ENCODE results near the gene FLRT1. TPM values are rescaled to one million over a fixed set of nuclear protein-coding genes. Genes with fewer than 3 reads are reported as not detected.

The FLRT1 gene
- total RNA-seq, 1 donor: under 0.01 TPM

DNA sequence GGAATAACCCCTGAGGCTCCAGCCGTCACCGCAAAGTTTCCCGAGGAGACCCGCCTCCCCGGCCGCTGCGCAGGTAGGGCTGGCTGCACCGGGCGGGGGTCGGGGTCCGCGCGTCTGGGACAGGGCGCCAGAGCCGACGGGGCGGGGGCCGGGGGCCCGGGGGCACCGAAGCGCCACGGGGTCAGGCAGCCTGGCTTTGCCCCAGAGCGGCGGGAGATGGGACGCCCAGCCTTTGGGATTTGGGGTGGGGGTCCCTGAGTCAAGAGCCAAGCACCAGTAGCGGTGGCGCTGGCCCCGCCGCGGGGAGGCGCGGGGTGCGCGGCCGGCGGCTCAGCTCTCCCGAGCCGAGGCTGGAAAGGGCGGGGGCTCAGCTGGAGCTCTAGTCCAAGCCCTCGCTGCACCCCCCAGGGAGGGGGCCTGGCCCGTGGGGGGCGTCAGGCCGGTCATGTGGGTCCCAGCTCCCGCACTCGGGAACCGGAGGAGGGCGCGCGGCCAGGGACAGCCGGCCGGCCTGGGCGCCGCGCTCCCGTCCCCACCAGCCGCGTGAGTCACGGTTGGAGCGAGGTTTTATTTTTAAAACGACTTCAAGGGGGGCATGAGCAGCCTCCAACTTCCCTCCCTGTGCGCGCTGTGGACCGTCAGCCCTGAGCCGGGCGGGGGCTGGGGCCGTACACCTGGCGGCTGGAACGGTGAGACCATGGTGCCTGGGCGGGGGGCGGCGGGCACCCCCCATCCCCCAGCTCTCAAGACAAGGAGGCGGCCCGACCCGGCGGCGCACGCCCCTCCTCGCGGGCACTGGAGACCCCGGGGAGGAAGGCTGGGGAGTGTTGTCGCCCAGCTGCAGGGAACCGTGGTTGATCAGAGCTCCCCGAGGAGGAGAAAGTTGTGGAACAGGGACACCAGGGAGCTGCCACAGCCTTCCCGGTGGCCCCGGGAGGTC lies 626 bp downstream of the FLRT1 start:
- Histone ChIP-seq H3K27ac (ENCODE audit: low read depth, low read length) (no peak overlapping the region), H3K36me3 (ENCODE audit: insufficient read depth, low read length) (no peaks in the 10 kb centered on the region), H4K20me1 (ENCODE audit: insufficient read depth, low read length) (peaks cover 27% of the 10 kb centered on the region), H3K9me3 (ENCODE audit: low read depth, low read length) (no peaks in the 10 kb centered on the region), H3K79me2 (ENCODE audit: insufficient read depth, low read length) (no peaks in the 10 kb centered on the region), H3K27me3 (ENCODE audit: insufficient read depth, low read length) (peaks cover 26% of the 10 kb centered on the region), H3K4me2 (ENCODE audit: insufficient read depth, low read length) (peak overlapping the region; percentile 69), H3K4me1 (ENCODE audit: insufficient read depth, low read length) (no peaks in the 10 kb centered on the region), H3K4me3 (ENCODE audit: insufficient read depth, low read length) (peak overlapping the region; percentile 61), H2AFZ (ENCODE audit: low read length) (no peak overlapping the region)
- TF ChIP-seq, protein P1, sequence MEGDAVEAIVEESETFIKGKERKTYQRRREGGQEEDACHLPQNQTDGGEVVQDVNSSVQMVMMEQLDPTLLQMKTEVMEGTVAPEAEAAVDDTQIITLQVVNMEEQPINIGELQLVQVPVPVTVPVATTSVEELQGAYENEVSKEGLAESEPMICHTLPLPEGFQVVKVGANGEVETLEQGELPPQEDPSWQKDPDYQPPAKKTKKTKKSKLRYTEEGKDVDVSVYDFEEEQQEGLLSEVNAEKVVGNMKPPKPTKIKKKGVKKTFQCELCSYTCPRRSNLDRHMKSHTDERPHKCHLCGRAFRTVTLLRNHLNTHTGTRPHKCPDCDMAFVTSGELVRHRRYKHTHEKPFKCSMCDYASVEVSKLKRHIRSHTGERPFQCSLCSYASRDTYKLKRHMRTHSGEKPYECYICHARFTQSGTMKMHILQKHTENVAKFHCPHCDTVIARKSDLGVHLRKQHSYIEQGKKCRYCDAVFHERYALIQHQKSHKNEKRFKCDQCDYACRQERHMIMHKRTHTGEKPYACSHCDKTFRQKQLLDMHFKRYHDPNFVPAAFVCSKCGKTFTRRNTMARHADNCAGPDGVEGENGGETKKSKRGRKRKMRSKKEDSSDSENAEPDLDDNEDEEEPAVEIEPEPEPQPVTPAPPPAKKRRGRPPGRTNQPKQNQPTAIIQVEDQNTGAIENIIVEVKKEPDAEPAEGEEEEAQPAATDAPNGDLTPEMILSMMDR (IDR thresholded peaks at IDR 0.05; ENCODE audit: extremely low read depth, low read depth, low read length): no peak
- DNase-seq (ENCODE audit: insufficient read length, low spot score, missing footprints): peak; percentile 96

- Histone ChIP-seq H3K9me3 (ENCODE audit: low read depth, low read length) (no peaks in the 10 kb centered on the region), H3K4me2 (ENCODE audit: insufficient read depth, low read length) (no peak overlapping the region), H3K4me1 (ENCODE audit: insufficient read depth, low read length) (no peaks in the 10 kb centered on the region), H3K79me2 (ENCODE audit: insufficient read depth, low read length) (no peaks in the 10 kb centered on the region), H2AFZ (ENCODE audit: low read length) (no peak overlapping the region), H3K4me3 (ENCODE audit: insufficient read depth, low read length) (no peak overlapping the region), H4K20me1 (ENCODE audit: insufficient read depth, low read length) (peaks cover 31% of the 10 kb centered on the region), H3K36me3 (ENCODE audit: insufficient read depth, low read length) (no peaks in the 10 kb centered on the region), H3K27ac (ENCODE audit: low read depth, low read length) (no peak overlapping the region), H3K27me3 (ENCODE audit: insufficient read depth, low read length) (peaks cover 26% of the 10 kb centered on the region)
- TF ChIP-seq, protein P1 (IDR thresholded peaks at IDR 0.05; ENCODE audit: extremely low read depth, low read depth, low read length): no peak
- DNase-seq (ENCODE audit: insufficient read length, low spot score, missing footprints): no peak
These were observed 1.4 kb downstream of the FLRT1 start for GRCh38 chr11:64037027-64037634.

DNA sequence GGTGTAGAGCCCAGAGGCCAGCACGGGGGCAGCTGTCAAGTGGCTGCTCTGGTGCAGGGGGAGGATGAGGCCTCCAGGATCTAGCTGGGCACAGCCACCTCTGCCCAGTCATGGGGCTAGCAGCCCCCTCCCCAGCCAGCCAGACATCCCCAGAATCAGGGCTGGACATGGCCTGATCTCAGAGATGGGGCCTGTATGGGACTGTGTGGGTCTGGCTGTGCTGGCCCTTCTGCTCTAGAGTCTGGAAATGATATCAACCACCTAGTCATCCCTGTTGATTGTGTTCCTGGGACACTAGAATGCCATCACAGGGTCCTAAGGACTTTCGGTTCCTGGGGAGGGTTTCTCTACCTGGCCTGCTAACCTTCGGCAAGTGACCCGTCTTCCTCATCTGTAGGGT lies 2.8 kb downstream of the FLRT1 start:
- H3K4me3 ChIP-seq (ENCODE audit: insufficient read depth, low read length): no peak overlapping the region

More for the DNA sequence above, 2.8 kb downstream of the FLRT1 start:
- DNase-seq (ENCODE audit: insufficient read length, low spot score, missing footprints): no peak
- H3K79me2 ChIP-seq (ENCODE audit: insufficient read depth, low read length): no peaks in the 10 kb centered on the region
- H4K20me1 ChIP-seq (ENCODE audit: insufficient read depth, low read length): peaks cover 25% of the 10 kb centered on the region
- no peaks in the 10 kb centered on the region for H3K4me1 ChIP-seq (ENCODE audit: insufficient read depth, low read length)
- peaks cover 21% of the 10 kb centered on the region for H3K27me3 ChIP-seq (ENCODE audit: insufficient read depth, low read length)
- H3K4me2 ChIP-seq (ENCODE audit: insufficient read depth, low read length): no peak overlapping the region
- H3K9me3 ChIP-seq (ENCODE audit: low read depth, low read length): no peaks in the 10 kb centered on the region
- no peaks in the 10 kb centered on the region for H3K36me3 ChIP-seq (ENCODE audit: insufficient read depth, low read length)
- no peak overlapping the region for H3K27ac ChIP-seq (ENCODE audit: low read depth, low read length)
- H2AFZ ChIP-seq (ENCODE audit: low read length): no peak overlapping the region
- TF ChIP-seq, protein P1 (IDR thresholded peaks at IDR 0.05; ENCODE audit: extremely low read depth, low read depth, low read length): no peak
